Measurements from ENCODE around the gene BRSK2. TPM values are rescaled to one million over a fixed set of nuclear protein-coding genes. Genes with fewer than 3 reads are reported as not detected.

The BRSK2 gene
- total and polyA plus RNA-seq, 2 of the 4 experiments (the other 2 are of a cell fraction) = 0.18 to 0.62 TPM

DNA sequence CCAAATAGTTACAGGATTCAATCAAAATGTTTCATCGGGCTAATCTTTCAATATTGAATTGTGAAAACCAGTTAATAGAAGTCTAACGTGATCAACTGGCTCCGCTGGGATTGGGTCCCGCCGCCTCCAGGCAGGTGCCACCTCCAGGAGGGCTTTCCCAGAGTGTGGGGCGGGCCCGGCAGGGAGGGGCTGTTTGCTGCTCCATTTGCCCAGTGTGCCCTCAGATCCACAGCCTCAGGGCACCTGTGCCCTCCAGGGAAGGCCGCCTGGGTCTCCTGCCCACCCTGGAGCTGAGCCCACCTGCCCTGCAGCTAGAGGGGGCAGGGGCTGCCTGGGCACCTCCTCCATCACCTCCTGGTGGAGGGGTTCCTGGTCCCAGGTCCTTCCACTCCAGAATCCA lies 17.9 kb downstream of the BRSK2 start:
- Histone ChIP-seq H3K4ac (ENCODE audit: low read depth, low read length) (no peak overlapping the region), H2BK120ac (ENCODE audit: low read depth, low read length) (no peak overlapping the region), H2AK9ac (replicated peaks; ENCODE audit: low read depth, low read length, poor library complexity) (no peak overlapping the region), H3K79me1 (ENCODE audit: low read depth in 1 of 2, low read length in 2 of 2) (no peaks in the 10 kb centered on the region), H3K9ac (ENCODE audit: low read depth, low read length) (no peak overlapping the region), H3K4me2 (ENCODE audit: low read depth, low read length) (no peak overlapping the region), H3K4me1 (ENCODE audit: control insufficient read depth, insufficient read depth, low read length) (no peaks in the 10 kb centered on the region), H2AFZ (replicated peaks; ENCODE audit: low read length, poor library complexity) (no peak overlapping the region), H4K20me1 (ENCODE audit: insufficient read depth, low read length) (no peaks in the 10 kb centered on the region), H3K9me3 (ENCODE audit: control insufficient read depth, insufficient read depth, low read length) (no peaks in the 10 kb centered on the region), H3K27ac (ENCODE audit: insufficient read depth, low read length) (no peak overlapping the region), H3K14ac (replicated peaks; ENCODE audit: low read depth, low read length) (no peak overlapping the region), H3K36me3 (ENCODE audit: control insufficient read depth, insufficient read depth, low read length) (no peaks in the 10 kb centered on the region), H2AK5ac (ENCODE audit: low read depth, low read length) (no peak overlapping the region), H4K91ac (ENCODE audit: insufficient read depth, low read depth, low read length) (no peak overlapping the region), H3K4me3 (ENCODE audit: insufficient read depth, low read depth, low read length) (no peak overlapping the region), H3K9me1 (ENCODE audit: insufficient read depth, low read length) (no peaks in the 10 kb centered on the region), H2BK5ac (ENCODE audit: low read depth, low read length, poor library complexity, severe bottlenecking) (no peak overlapping the region), H3K56ac (ENCODE audit: extremely low read depth, insufficient read depth, low read length) (no peak overlapping the region), H3K18ac (ENCODE audit: low read depth, low read length) (no peak overlapping the region), H2BK15ac (ENCODE audit: low read depth, low read length) (no peak overlapping the region), H4K8ac (ENCODE audit: low read depth in 2 of 2, low read length in 2 of 2) (no peak overlapping the region), H3K23ac (ENCODE audit: low read depth, low read length) (no peak overlapping the region), H4K5ac (ENCODE audit: low read depth, low read length) (no peak overlapping the region), H2BK20ac (ENCODE audit: low read depth, low read length) (no peak overlapping the region), H3K27me3 (ENCODE audit: control insufficient read depth, insufficient read depth, low read length) (no peaks in the 10 kb centered on the region; the same call in 1 of the 2 replicates)
- dilution Hi-C loops (cut with HindIII; ENCODE audit: low sequenced_read_pairs, unreplicated experiment) = no loop called here
- CTCF ChIA-PET = no interaction called here
- TF ChIP-seq MXI1 (IDR thresholded peaks at IDR 0.05; ENCODE audit: borderline replicate concordance, low read depth, low read length) (no peak), BHLHE40 (IDR thresholded peaks at IDR 0.05; ENCODE audit: low read depth, low read length) (no peak), CHD1 (IDR thresholded peaks at IDR 0.05; ENCODE audit: low read depth, low read length) (no peak), MAZ (IDR thresholded peaks at IDR 0.05; ENCODE audit: borderline replicate concordance, low read depth, low read length) (no peak), RCOR1 (IDR thresholded peaks at IDR 0.05; ENCODE audit: insufficient replicate concordance, low read length) (no peak), MAFK (IDR thresholded peaks at IDR 0.05; ENCODE audit: low read depth, low read length) (no peak), RAD21 (IDR thresholded peaks at IDR 0.05; ENCODE audit: low read length) (no peak), CEBPB (IDR thresholded peaks at IDR 0.05; ENCODE audit: low read depth, low read length) (no peak), SMC3 (IDR thresholded peaks at IDR 0.05; ENCODE audit: low read depth, low read length) (no peak), NFE2L2 (IDR thresholded peaks at IDR 0.05; ENCODE audit: low read depth, low read length) (no peak), FOS (IDR thresholded peaks at IDR 0.05; ENCODE audit: low read depth, low read length) (no peak), POLR2A (IDR thresholded peaks at IDR 0.05; ENCODE audit: low read depth, low read length) (no peak), RFX5 (IDR thresholded peaks at IDR 0.05; ENCODE audit: low read depth, low read length) (no peak)
- TF ChIP-seq, protein P1, sequence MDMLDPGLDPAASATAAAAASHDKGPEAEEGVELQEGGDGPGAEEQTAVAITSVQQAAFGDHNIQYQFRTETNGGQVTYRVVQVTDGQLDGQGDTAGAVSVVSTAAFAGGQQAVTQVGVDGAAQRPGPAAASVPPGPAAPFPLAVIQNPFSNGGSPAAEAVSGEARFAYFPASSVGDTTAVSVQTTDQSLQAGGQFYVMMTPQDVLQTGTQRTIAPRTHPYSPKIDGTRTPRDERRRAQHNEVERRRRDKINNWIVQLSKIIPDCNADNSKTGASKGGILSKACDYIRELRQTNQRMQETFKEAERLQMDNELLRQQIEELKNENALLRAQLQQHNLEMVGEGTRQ (IDR thresholded peaks at IDR 0.05; ENCODE audit: low read depth, low read length) = no peak
- TF ChIP-seq, protein P2, sequence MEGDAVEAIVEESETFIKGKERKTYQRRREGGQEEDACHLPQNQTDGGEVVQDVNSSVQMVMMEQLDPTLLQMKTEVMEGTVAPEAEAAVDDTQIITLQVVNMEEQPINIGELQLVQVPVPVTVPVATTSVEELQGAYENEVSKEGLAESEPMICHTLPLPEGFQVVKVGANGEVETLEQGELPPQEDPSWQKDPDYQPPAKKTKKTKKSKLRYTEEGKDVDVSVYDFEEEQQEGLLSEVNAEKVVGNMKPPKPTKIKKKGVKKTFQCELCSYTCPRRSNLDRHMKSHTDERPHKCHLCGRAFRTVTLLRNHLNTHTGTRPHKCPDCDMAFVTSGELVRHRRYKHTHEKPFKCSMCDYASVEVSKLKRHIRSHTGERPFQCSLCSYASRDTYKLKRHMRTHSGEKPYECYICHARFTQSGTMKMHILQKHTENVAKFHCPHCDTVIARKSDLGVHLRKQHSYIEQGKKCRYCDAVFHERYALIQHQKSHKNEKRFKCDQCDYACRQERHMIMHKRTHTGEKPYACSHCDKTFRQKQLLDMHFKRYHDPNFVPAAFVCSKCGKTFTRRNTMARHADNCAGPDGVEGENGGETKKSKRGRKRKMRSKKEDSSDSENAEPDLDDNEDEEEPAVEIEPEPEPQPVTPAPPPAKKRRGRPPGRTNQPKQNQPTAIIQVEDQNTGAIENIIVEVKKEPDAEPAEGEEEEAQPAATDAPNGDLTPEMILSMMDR (conservative IDR thresholded peaks at IDR 0.05; ENCODE audit: low read depth, low read length) = no peak
- TF ChIP-seq, protein P3, sequence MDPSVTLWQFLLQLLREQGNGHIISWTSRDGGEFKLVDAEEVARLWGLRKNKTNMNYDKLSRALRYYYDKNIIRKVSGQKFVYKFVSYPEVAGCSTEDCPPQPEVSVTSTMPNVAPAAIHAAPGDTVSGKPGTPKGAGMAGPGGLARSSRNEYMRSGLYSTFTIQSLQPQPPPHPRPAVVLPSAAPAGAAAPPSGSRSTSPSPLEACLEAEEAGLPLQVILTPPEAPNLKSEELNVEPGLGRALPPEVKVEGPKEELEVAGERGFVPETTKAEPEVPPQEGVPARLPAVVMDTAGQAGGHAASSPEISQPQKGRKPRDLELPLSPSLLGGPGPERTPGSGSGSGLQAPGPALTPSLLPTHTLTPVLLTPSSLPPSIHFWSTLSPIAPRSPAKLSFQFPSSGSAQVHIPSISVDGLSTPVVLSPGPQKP (IDR thresholded peaks at IDR 0.05; ENCODE audit: borderline replicate concordance, low read depth, low read length) = no peak
- no TSS peak for BruUV-seq (replicated peaks)
- ATAC-seq (ENCODE audit: low read depth) = no peak
- WGBS, 2 experiments (ENCODE audit: extremely low coverage in 2 of 2, insufficient read length in 1 of 2) = 55% methylated on average over 5 of the region's 8 CpGs; no CpG with 5 or more reads in 1 of the 2 experiments
- in situ Hi-C loops (cut with MboI; ENCODE audit: low sequenced_read_pairs) = no loop called here
- intact Hi-C loops (cut with micrococcal nuclease) = no loop called here
- POLR2A ChIA-PET (ENCODE audit: unreplicated experiment) = no interaction called here
- DNase-seq = no peak

Data from IMR-90 (cell line).